Heart left ventricle (tissue), 13 donors: ENCODE data around the gene SCGB1D4.
"Not testable (repeated sequence)": the region's sequence is repeated elsewhere in the genome, so short reads cannot be mapped to it uniquely, and the experiment has no call there.

Source experiments
- POLR2A ChIP-seq, 2 donors: fragments of 450-650 bp; IDR thresholded peaks; one replicate each; pipeline ENCODE4 v1.6.1; 2017; ENCODE audit warnings: antibody characterized with exemption in 2 of 2, mild to moderate bottlenecking in 2 of 2, moderate library complexity in 2 of 2
- TF ChIP-seq, protein P1 (sequence below), 12 donors: fragments of 200-600 bp; sonication (generic) in 4 of 12; IDR thresholded peaks; one replicate each; pipeline versions ENCODE4 v1.5.0 to v1.8.0; 2018 to 2022; ENCODE audit warnings: antibody characterized with exemption in 12 of 12, mild to moderate bottlenecking in 5 of 12
- donor health status: ischemic (EF 13 %, LVEDD 7.1; RV severe dilation, severe dysfunction).
- donor health status: DM: no; HTN: yes; CAD: no.
- donor health status: DM: no; HTN: no; CAD: no.
- donor health status: ischemic (EF 25% LVEDD 6.9; RV normal size, moderate dysfunction).
- donor health status: ischemic (EF 25% LVEDD 5.7; RV mildly dilated, moderate dysfunction).
- donor health status: ischemic (EF 35%, LVEDD 5.7; RV mildly dilated, moderate dysfunction).
- donor health status: nonischemic (EF 11% LVEDD 7.7; RV severe dilation, severe dysfunction).
- donor health status: DM: yes; HTN: yes; CAD: no.
- donor health status: PGD.
- donor health status: ischemic (EF 29% LVEDD 5.4; RV normal size, mild dysfunction).
- donor health status: nonischemic (EF 23%, LVEDD 6.1; RV moderate dilation, normal function).

DNA sequence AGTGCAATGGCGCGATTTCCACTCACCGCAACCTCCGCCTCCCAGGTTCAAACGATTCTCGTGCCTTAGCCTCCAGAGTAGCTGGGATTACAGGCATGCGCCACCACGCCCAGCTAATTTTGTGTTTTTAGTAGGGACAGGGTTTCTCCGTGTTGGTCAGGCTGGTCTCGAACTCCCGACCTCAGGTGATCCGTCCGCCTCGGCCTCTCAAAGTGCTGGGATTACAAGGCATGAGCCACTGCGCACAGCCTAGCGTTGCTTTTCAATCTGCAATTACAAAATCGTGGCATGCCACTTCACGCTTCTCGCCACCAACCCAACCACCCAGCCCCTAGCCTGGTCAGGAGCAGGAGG, 38.1 kb upstream of the SCGB1D4 start:
- TF ChIP-seq POLR2A (IDR thresholded peaks at IDR 0.05) = not testable (repeated sequence)
- TF ChIP-seq, protein P1, sequence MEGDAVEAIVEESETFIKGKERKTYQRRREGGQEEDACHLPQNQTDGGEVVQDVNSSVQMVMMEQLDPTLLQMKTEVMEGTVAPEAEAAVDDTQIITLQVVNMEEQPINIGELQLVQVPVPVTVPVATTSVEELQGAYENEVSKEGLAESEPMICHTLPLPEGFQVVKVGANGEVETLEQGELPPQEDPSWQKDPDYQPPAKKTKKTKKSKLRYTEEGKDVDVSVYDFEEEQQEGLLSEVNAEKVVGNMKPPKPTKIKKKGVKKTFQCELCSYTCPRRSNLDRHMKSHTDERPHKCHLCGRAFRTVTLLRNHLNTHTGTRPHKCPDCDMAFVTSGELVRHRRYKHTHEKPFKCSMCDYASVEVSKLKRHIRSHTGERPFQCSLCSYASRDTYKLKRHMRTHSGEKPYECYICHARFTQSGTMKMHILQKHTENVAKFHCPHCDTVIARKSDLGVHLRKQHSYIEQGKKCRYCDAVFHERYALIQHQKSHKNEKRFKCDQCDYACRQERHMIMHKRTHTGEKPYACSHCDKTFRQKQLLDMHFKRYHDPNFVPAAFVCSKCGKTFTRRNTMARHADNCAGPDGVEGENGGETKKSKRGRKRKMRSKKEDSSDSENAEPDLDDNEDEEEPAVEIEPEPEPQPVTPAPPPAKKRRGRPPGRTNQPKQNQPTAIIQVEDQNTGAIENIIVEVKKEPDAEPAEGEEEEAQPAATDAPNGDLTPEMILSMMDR (IDR thresholded peaks at IDR 0.05) = not testable (repeated sequence)
